ENCODE measurements around the gene EAF1.
"Not testable (repeated sequence)": the region's sequence is repeated elsewhere in the genome, so short reads cannot be mapped to it uniquely, and the experiment has no call there.

Gene EAF1

DNA sequence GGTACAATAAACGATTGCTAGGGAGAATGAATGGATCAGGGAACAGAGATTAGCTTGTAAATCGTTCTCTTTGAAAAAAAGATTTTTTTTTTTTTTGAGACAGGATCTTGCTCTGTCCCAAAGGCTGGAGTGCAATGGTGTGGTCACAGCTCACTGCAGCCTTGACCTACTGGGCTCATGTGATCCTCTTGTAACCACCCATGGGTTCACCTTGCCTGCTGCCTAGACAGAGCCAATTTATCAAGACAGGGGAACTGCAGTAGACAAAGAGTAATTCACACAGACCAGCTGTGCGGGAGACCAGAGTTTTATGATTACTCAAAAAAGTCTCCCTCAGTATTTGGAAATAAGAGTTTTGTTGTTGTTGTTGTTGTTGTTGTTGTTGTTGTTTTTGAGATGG, 39.7 kb upstream of the EAF1 start:
- no peak overlapping the region for H3K4me3 ChIP-seq (ENCODE audit: low read depth, low read length)
- no peaks in the 10 kb centered on the region for H3K79me2 ChIP-seq (ENCODE audit: control insufficient read depth, insufficient read depth, low read length, unreplicated experiment)
- H2AFZ ChIP-seq (ENCODE audit: low read length, unreplicated experiment): no peak overlapping the region
- H3K36me3 ChIP-seq (ENCODE audit: insufficient read depth, low read length): no peaks in the 10 kb centered on the region
- no peaks in the 10 kb centered on the region for H3K27me3 ChIP-seq (ENCODE audit: insufficient read depth, low read length)
- no peak overlapping the region for H3K27ac ChIP-seq (ENCODE audit: low read depth, low read length)
- peaks cover 13% of the 10 kb centered on the region for H3K4me1 ChIP-seq (ENCODE audit: control insufficient read depth, insufficient read depth, low read length, unreplicated experiment)

DNA sequence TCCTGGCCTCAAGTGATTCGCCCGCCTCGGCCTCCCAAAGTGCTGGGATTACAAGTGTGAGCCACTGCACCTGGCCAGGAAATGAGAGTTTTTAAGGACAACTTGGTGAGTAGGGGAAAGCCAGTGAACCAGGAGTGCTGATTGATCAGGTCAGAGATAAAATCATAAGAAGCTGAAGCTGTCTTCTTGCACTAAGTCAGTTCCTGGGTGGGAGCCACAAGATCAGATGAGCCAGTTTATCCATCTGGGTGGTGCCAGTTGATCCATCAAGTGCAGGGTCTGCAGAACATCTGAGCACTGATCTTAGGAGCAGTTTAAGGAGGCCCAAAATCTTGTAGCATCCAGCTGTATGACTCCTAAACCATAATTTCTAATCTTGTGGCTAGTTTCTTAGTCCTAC, 39.1 kb upstream of the EAF1 start:
- H2AFZ ChIP-seq (ENCODE audit: low read length, unreplicated experiment); H3K27ac ChIP-seq (ENCODE audit: low read depth, low read length); H3K27me3 ChIP-seq (ENCODE audit: insufficient read depth, low read length); H3K79me2 ChIP-seq (ENCODE audit: control insufficient read depth, insufficient read depth, low read length, unreplicated experiment); H3K4me3 ChIP-seq (ENCODE audit: low read depth, low read length); H3K36me3 ChIP-seq (ENCODE audit: insufficient read depth, low read length): not testable (repeated sequence)
- H3K4me1 ChIP-seq (ENCODE audit: control insufficient read depth, insufficient read depth, low read length, unreplicated experiment): peaks cover 13% of the 10 kb centered on the region

DNA sequence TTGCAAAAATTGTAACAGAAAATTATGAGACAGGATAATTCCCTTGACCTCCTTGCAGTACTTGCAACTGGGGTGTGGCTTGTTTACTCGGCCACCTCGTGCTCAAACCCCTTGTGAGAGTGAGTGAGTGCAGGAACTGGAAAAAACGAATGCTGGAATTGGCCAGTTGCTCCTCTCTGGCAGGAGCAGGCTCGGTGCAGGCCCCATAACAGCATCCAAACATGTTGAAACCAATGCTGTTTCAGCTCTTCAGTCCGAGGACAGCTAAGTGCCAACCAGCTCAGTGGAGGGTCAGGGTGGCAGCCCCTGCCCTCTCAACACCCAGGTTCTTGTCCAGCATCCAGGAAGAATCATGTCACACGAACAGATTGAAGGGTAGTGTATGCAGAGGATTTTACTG, 36.9 kb upstream of the EAF1 start:
- no peak overlapping the region for H2AFZ ChIP-seq (ENCODE audit: low read length, unreplicated experiment)

DNA sequence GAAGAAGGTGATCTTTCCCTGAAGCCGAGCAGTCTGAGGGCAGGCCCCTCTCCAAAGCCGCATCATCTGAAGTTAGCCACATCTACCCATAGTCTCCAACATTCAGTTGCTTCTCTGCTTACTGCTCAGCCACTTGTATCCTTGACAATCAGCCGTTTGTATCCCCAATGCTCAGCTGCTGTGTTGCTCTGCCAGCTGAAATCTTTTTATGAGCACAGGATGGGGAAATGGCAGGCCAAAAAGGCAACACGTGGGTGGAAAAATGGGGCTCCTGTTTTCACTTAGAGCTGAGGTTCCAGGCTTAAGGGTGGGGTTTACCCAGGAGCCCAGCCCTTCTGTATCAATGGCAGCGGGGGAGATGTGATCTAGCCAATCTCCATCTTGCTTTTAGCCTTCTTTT, 36.4 kb upstream of the EAF1 start:
- no peak overlapping the region for H3K27ac ChIP-seq (ENCODE audit: low read depth, low read length)
- H2AFZ ChIP-seq (ENCODE audit: low read length, unreplicated experiment): no peak overlapping the region
- H3K4me1 ChIP-seq (ENCODE audit: control insufficient read depth, insufficient read depth, low read length, unreplicated experiment): peaks cover 7% of the 10 kb centered on the region
- no peaks in the 10 kb centered on the region for H3K79me2 ChIP-seq (ENCODE audit: control insufficient read depth, insufficient read depth, low read length, unreplicated experiment)
- H3K27me3 ChIP-seq (ENCODE audit: insufficient read depth, low read length): no peaks in the 10 kb centered on the region
- no peak overlapping the region for H3K4me3 ChIP-seq (ENCODE audit: low read depth, low read length)
- no peaks in the 10 kb centered on the region for H3K36me3 ChIP-seq (ENCODE audit: insufficient read depth, low read length)

More for the DNA sequence above, 36.9 kb upstream of the EAF1 start:
- no peaks in the 10 kb centered on the region for H3K36me3 ChIP-seq (ENCODE audit: insufficient read depth, low read length)
- H3K79me2 ChIP-seq (ENCODE audit: control insufficient read depth, insufficient read depth, low read length, unreplicated experiment): no peaks in the 10 kb centered on the region
- no peaks in the 10 kb centered on the region for H3K27me3 ChIP-seq (ENCODE audit: insufficient read depth, low read length)
- peaks cover 8% of the 10 kb centered on the region for H3K4me1 ChIP-seq (ENCODE audit: control insufficient read depth, insufficient read depth, low read length, unreplicated experiment)
- H3K4me3 ChIP-seq (ENCODE audit: low read depth, low read length): no peak overlapping the region
- no peak overlapping the region for H3K27ac ChIP-seq (ENCODE audit: low read depth, low read length)

DNA sequence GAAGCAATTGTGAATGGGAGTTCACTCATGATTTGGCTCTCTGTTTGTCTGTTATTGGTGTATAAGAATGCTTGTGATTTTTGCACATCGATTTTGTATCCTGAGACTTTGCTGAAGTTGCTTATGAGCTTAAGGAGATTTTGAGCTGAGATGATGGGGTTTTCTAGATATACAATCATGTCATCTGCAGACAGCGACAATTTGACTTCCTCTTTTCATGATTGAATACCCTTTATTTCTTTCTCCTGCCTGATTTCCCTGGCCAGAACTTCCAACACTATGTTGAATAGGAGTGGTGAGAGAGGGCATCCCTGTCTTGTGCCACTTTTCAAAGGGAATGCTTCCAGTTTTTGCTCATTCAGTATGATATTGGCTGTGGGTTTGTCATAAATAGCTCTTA, 34.1 kb upstream of the EAF1 start:
- H3K27ac ChIP-seq (ENCODE audit: low read depth, low read length); H3K4me3 ChIP-seq (ENCODE audit: low read depth, low read length); H3K27me3 ChIP-seq (ENCODE audit: insufficient read depth, low read length); H3K79me2 ChIP-seq (ENCODE audit: control insufficient read depth, insufficient read depth, low read length, unreplicated experiment); H3K36me3 ChIP-seq (ENCODE audit: insufficient read depth, low read length); H3K4me1 ChIP-seq (ENCODE audit: control insufficient read depth, insufficient read depth, low read length, unreplicated experiment); H2AFZ ChIP-seq (ENCODE audit: low read length, unreplicated experiment): not testable (repeated sequence)

DNA sequence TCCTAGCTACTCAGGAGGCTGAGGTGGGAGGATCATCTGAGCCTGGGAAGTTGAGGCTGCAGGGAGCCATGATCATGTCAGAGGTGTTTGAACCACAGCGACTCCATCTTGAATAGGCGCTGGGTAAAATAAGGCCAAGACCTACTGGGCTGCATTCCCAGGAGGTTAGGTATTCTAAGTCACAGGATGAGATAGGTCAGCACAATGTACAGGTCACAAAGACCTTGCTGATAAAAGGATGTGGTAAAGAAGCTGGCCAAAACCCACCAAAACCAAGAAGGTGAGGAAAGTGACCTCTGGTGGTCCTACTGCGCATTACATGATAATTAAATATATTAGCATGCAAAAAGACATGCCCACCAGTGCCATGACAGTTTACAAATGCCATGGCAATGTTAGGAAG, 28.7 kb upstream of the EAF1 start:
- not testable (repeated sequence) for H3K27ac ChIP-seq (ENCODE audit: low read depth, low read length); H2AFZ ChIP-seq (ENCODE audit: low read length, unreplicated experiment); H3K4me1 ChIP-seq (ENCODE audit: control insufficient read depth, insufficient read depth, low read length, unreplicated experiment)

DNA sequence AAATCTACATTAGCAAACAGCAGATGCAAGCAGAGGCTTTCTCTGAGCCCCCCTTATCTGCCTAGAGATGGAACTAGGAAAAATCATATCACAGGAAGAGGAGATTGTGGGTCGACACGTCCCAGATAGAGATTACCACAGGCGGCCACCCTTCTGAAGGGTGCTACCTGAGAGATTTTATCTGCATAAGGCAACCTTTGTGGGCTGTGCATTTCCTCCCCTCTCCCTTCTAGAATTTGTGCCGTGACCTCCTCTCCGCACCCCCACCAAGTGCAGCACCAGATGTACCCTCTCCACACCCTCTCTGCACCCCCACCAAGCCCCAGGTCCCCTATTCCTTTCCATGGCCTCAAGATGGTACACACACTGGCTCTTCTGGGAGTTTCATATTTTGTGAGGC, 27.4 kb upstream of the EAF1 start:
- Histone ChIP-seq H3K27ac (ENCODE audit: low read depth, low read length) (no peak overlapping the region), H3K79me2 (ENCODE audit: control insufficient read depth, insufficient read depth, low read length, unreplicated experiment) (no peaks in the 10 kb centered on the region), H2AFZ (ENCODE audit: low read length, unreplicated experiment) (no peak overlapping the region), H3K4me3 (ENCODE audit: low read depth, low read length) (no peak overlapping the region), H3K27me3 (ENCODE audit: insufficient read depth, low read length) (no peaks in the 10 kb centered on the region), H3K36me3 (ENCODE audit: insufficient read depth, low read length) (no peaks in the 10 kb centered on the region), H3K4me1 (ENCODE audit: control insufficient read depth, insufficient read depth, low read length, unreplicated experiment) (no peaks in the 10 kb centered on the region)

More for the DNA sequence above, 28.7 kb upstream of the EAF1 start:
- not testable (repeated sequence) for H3K36me3 ChIP-seq (ENCODE audit: insufficient read depth, low read length); H3K27me3 ChIP-seq (ENCODE audit: insufficient read depth, low read length); H3K79me2 ChIP-seq (ENCODE audit: control insufficient read depth, insufficient read depth, low read length, unreplicated experiment); H3K4me3 ChIP-seq (ENCODE audit: low read depth, low read length)

DNA sequence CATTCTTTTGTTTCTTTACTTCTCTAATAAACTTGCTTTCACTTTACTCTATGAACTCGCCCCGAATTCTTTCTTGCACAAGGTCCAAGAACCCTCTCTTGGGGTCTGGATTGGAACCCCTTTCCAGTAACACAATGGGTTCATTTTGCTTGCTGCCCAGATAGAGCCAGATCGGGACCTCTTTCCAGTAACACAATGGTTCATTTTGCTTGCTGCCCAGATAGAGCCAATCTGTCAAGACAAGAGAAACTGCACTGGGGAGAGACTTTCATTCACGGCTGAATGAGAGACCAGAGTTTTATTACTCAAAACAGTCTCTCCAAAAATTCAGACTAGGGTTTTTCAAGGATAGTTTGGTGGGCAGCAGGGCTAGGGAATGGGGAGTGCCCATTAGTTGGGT, 25.5 kb upstream of the EAF1 start:
- H3K27ac ChIP-seq (ENCODE audit: low read depth, low read length): no peak overlapping the region
- H2AFZ ChIP-seq (ENCODE audit: low read length, unreplicated experiment): peak overlapping the region; percentile 55
- H3K36me3 ChIP-seq (ENCODE audit: insufficient read depth, low read length): no peaks in the 10 kb centered on the region

DNA sequence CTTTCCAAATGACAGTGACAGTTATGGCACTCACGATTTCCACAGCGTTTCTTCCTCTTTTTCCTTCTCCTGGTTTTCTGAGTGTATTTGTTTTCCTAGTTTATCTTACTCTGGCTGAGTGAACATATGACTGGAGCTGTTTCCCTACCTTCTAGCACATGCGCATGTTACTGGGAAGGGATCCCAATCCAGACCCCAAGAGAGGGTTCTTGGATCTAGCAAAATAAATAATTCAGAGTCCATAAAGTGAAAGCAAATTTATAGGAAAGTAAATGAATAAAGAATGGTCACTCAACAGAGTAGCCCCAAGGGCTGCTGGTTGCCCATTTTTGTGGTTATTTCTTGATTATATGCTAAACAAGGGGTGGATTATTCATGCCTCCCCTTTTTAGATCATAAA, 23.9 kb upstream of the EAF1 start:
- no peaks in the 10 kb centered on the region for H3K79me2 ChIP-seq (ENCODE audit: control insufficient read depth, insufficient read depth, low read length, unreplicated experiment)
- H3K36me3 ChIP-seq (ENCODE audit: insufficient read depth, low read length): no peaks in the 10 kb centered on the region
- no peak overlapping the region for H2AFZ ChIP-seq (ENCODE audit: low read length, unreplicated experiment)
- H3K4me3 ChIP-seq (ENCODE audit: low read depth, low read length): no peak overlapping the region
- no peaks in the 10 kb centered on the region for H3K27me3 ChIP-seq (ENCODE audit: insufficient read depth, low read length)
- no peak overlapping the region for H3K27ac ChIP-seq (ENCODE audit: low read depth, low read length)
- no peaks in the 10 kb centered on the region for H3K4me1 ChIP-seq (ENCODE audit: control insufficient read depth, insufficient read depth, low read length, unreplicated experiment)

More for the DNA sequence above, 25.5 kb upstream of the EAF1 start:
- Histone ChIP-seq H3K4me3 (ENCODE audit: low read depth, low read length) (peak overlapping the region; percentile 21), H3K27me3 (ENCODE audit: insufficient read depth, low read length) (no peaks in the 10 kb centered on the region), H3K4me1 (ENCODE audit: control insufficient read depth, insufficient read depth, low read length, unreplicated experiment) (no peaks in the 10 kb centered on the region), H3K79me2 (ENCODE audit: control insufficient read depth, insufficient read depth, low read length, unreplicated experiment) (no peaks in the 10 kb centered on the region)

DNA sequence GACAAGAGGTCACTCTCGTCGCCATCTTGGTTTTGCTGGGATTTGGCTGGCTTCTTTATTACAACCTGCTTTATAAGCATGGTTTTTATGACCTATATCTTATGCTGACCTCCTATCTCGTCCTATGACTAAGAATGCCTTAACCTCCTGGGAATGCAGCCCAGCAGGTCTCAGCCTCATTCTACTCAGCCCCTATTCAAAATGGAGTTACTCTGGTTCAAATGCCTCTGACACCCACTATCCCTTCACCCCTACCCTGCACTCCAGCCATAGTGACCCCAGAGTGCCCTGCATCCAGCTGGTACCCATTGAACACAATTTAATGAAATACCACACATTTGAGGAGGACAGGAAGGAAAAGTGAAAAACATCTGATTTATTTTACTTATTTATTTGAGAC, 23.4 kb upstream of the EAF1 start:
- Histone ChIP-seq H3K27me3 (ENCODE audit: insufficient read depth, low read length) (no peaks in the 10 kb centered on the region), H3K4me3 (ENCODE audit: low read depth, low read length) (no peak overlapping the region), H3K79me2 (ENCODE audit: control insufficient read depth, insufficient read depth, low read length, unreplicated experiment) (no peaks in the 10 kb centered on the region), H3K4me1 (ENCODE audit: control insufficient read depth, insufficient read depth, low read length, unreplicated experiment) (no peaks in the 10 kb centered on the region), H3K27ac (ENCODE audit: low read depth, low read length) (no peak overlapping the region), H3K36me3 (ENCODE audit: insufficient read depth, low read length) (no peaks in the 10 kb centered on the region), H2AFZ (ENCODE audit: low read length, unreplicated experiment) (no peak overlapping the region)

DNA sequence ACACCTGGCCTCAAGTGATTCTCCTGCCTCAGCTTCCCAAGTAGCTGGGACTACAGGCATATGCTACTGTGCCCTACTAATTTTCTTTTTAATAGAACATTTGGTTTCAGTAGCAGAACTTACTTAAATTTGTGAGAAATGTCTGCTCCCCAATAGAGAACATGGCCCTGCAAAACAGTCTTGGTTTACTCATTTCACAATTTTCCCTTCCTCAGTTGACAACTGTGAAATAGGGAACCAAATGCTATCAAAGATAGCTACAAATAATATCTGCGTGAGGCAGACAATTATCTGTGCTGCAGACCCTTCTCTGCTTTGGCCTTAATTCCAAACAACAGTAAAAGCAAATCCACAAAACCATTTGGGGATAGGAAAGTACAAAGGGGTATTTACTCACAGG, 22.6 kb upstream of the EAF1 start:
- no peak overlapping the region for H3K4me3 ChIP-seq (ENCODE audit: low read depth, low read length)
- H3K36me3 ChIP-seq (ENCODE audit: insufficient read depth, low read length): no peaks in the 10 kb centered on the region
- H3K4me1 ChIP-seq (ENCODE audit: control insufficient read depth, insufficient read depth, low read length, unreplicated experiment): peaks cover 5% of the 10 kb centered on the region
- H3K79me2 ChIP-seq (ENCODE audit: control insufficient read depth, insufficient read depth, low read length, unreplicated experiment): no peaks in the 10 kb centered on the region
- H3K27ac ChIP-seq (ENCODE audit: low read depth, low read length): no peak overlapping the region
- no peaks in the 10 kb centered on the region for H3K27me3 ChIP-seq (ENCODE audit: insufficient read depth, low read length)
- no peak overlapping the region for H2AFZ ChIP-seq (ENCODE audit: low read length, unreplicated experiment)
